GM23338 (cell line): Measurements from ENCODE around the gene GTPBP1. TPM values are rescaled to one million over a fixed set of nuclear protein-coding genes. Genes with fewer than 3 reads are reported as not detected.

Source experiments
- ATAC-seq: fragments of 200-7000 bp; cut with Tn5 transposase; 3 replicates; pipeline ENCODE4 v1.9.1; 2020
- DNase-seq: peaks from one replicate; pipeline ENCODE4 v3.0.0-alpha.2; 2015; ENCODE audit warnings: low spot score
- H2AFZ ChIP-seq: fragments of 200-600 bp; sonication (generic); 2 replicates; pipeline ENCODE4 v1.8.0; 2016; ENCODE audit warnings: antibody characterized with exemption, mild to moderate bottlenecking, moderate library complexity
- H3F3A ChIP-seq: fragments of 200-600 bp; sonication (generic); replicated peaks from 2 replicates; pipeline ENCODE4 v1.8.0; 2017; ENCODE audit warnings: antibody characterized with exemption, mixed run types, low read depth
- H3K27ac ChIP-seq: fragments of 200-600 bp; sonication (generic); 2 replicates; pipeline ENCODE4 v1.6.1; 2016; ENCODE audit warnings: low read depth
- H3K27me3 ChIP-seq: fragments of 200-600 bp; sonication (generic); 2 replicates; pipeline ENCODE4 v1.8.0; 2016; ENCODE audit warnings: mild to moderate bottlenecking, mixed run types, moderate library complexity; ENCODE audit not compliant: insufficient read depth
- H3K36me3 ChIP-seq: fragments of 200-600 bp; sonication (generic); 2 replicates; pipeline ENCODE4 v1.8.0; 2016; ENCODE audit warnings: mild to moderate bottlenecking; ENCODE audit not compliant: insufficient read depth
- H3K4me1 ChIP-seq: fragments of 200-600 bp; sonication (generic); 2 replicates; pipeline ENCODE4 v1.8.0; 2016; ENCODE audit warnings: mild to moderate bottlenecking, moderate library complexity; ENCODE audit not compliant: insufficient read depth
- H3K4me2 ChIP-seq: fragments of 200-600 bp; sonication (generic); 2 replicates; pipeline ENCODE4 v1.7.1; 2017; ENCODE audit warnings: mixed run types
- H3K4me3 ChIP-seq: fragments of 200-600 bp; sonication (generic); 2 replicates; pipeline ENCODE4 v1.6.1; 2016; ENCODE audit warnings: mixed run types
- H3K79me2 ChIP-seq: fragments of 200-600 bp; sonication (generic); replicated peaks from 2 replicates; pipeline ENCODE4 v1.8.0; 2017; ENCODE audit warnings: mild to moderate bottlenecking; ENCODE audit not compliant: insufficient read depth
- H3K9me2 ChIP-seq: fragments of 200-600 bp; sonication (generic); 2 replicates; pipeline ENCODE4 v1.8.0; 2017; ENCODE audit not compliant: insufficient read depth
- H4K20me1 ChIP-seq: fragments of 200-600 bp; sonication (generic); replicated peaks from 2 replicates; pipeline ENCODE4 v1.8.0; 2017; ENCODE audit warnings: mild to moderate bottlenecking; ENCODE audit not compliant: insufficient read depth
- H3K27ac Mint-ChIP-seq: 2 replicates; pipeline ENCODE4 v1.8.0; 2020; ENCODE audit warnings: inconsistent platforms, mild to moderate bottlenecking, moderate library complexity, mixed read lengths
- H3K27me3 Mint-ChIP-seq: 3 replicates; pipeline ENCODE4 v1.8.0; 2022; ENCODE audit warnings: low read depth, mild to moderate bottlenecking, moderate library complexity, mixed read lengths, inconsistent platforms; ENCODE audit not compliant: insufficient read depth, poor library complexity
- H3K36me3 Mint-ChIP-seq: 3 replicates; pipeline ENCODE4 v1.8.0; 2021; ENCODE audit warnings: low read depth, mild to moderate bottlenecking, inconsistent platforms, moderate library complexity, mixed read lengths
- H3K4me1 Mint-ChIP-seq: 3 replicates; pipeline ENCODE4 v1.8.0; 2020; ENCODE audit warnings: mild to moderate bottlenecking, inconsistent platforms, mixed read lengths
- H3K4me3 Mint-ChIP-seq: 3 replicates; pipeline ENCODE4 v1.8.0; 2021; ENCODE audit warnings: moderate library complexity, mild to moderate bottlenecking, inconsistent platforms, mixed read lengths
- H3K9me3 Mint-ChIP-seq: 3 replicates; pipeline ENCODE4 v1.8.0; 2020; ENCODE audit warnings: moderate library complexity, mild to moderate bottlenecking, inconsistent platforms, mixed read lengths
- CREB1 ChIP-seq: fragments of 250-450 bp; sonication (Bioruptor Pico); IDR thresholded peaks from 2 replicates; pipeline ENCODE4 v1.5.0; 2020; ENCODE audit warnings: low read depth, mild to moderate bottlenecking, moderate library complexity
- EZH2phosphoT487 ChIP-seq: fragments of 200-600 bp; sonication (generic); IDR thresholded peaks from one replicate; pipeline ENCODE4 v1.8.1; 2018; ENCODE audit warnings: antibody characterized with exemption; ENCODE audit not compliant: unreplicated experiment
- JUNB ChIP-seq: IDR thresholded peaks from one replicate; pipeline ENCODE4 v1.6.1; 2016; ENCODE audit warnings: antibody characterized with exemption; ENCODE audit not compliant: unreplicated experiment
- NANOG ChIP-seq: IDR thresholded peaks from 2 replicates; pipeline ENCODE4 v1.6.1; 2016; ENCODE audit warnings: antibody characterized with exemption, borderline replicate concordance
- POLR2AphosphoS5 ChIP-seq: IDR thresholded peaks from 2 replicates; pipeline ENCODE4 v1.6.1; 2016; ENCODE audit warnings: antibody characterized with exemption, low read depth
- STAT1 ChIP-seq: IDR thresholded peaks from one replicate; pipeline ENCODE4 v1.6.1; 2016; ENCODE audit warnings: antibody characterized with exemption; ENCODE audit not compliant: unreplicated experiment
- polyA plus RNA-seq: library from polyadenylated mRNA; unstranded; fragments of >200 nt; fragmentation: Nextera tagmentation; extraction: Ambion mirVana; gene quantifications from 2 replicates; pipeline ENCODE4 v1.2.1, GENCODE V29; 2016
- total RNA-seq: library from RNA; depleted of rRNA; stranded (reverse); fragments of >200 nt; shearing (Covaris generic); gene quantifications from 2 replicates; pipeline ENCODE4 v1.2.3, GENCODE V29; 2014
- TF ChIP-seq, protein P1 (sequence below), 2 experiments: fragments of 200-600 bp in 1 of 2; sonication (generic) in 1 of 2; conservative IDR thresholded peaks; 2 replicates each; pipeline versions ENCODE4 v1.5.1 to v1.6.1; 2016 to 2017; ENCODE audit warnings: antibody characterized with exemption in 2 of 2, low read depth in 2 of 2, mild to moderate bottlenecking in 2 of 2, moderate library complexity in 1 of 2
- TF ChIP-seq, protein P2 (sequence below): fragments of 250-450 bp; sonication (Bioruptor Pico); IDR thresholded peaks from 2 replicates; pipeline ENCODE4 v1.5.0; 2020; ENCODE audit warnings: mild to moderate bottlenecking, moderate library complexity
- TF ChIP-seq, protein P3 (sequence below): IDR thresholded peaks from 2 replicates; pipeline ENCODE4 v1.6.1; 2016; ENCODE audit warnings: antibody characterized with exemption

The GTPBP1 gene
- total and polyA plus RNA-seq, 2 experiments from 2014 or later = 27.2 to 88.4 TPM

DNA sequence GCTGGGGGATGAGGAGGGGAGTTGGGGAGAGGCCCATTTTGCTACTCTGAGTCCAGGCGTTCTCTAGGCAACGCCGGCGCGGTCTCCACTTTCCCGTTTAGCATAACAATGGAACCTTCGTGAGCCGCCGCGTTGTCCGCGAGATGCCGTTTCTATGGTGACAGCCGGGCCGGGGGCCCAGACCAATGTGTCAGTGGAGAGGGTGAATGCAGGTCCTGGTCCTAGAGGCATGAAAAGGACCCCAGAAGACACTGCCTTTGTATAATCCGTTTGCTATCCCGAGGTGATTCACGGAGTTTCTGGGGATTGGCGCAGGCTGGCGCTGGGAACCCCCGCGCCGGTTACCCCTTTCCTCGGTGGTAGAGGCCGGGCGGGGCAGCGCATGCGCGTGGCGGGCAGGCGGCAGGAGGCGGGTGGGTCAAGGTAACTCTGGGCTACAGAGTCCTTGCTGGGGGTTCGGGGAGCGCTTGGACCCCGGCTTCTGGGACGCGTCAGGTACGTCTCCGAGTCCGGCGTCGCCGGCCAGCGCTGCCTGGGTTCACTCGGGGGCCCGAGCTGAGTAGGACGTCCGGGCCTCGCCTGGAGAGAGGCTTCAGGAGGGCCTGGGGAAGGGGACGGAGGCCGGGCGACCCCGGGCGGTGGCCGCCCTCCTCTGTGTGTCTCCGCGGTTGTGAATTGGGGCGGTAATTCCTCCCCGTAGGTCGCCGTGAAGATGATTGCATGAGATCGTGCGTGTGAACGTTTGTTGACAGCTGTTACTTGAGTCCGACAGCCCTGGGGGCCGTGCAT, 49.3 kb upstream of the GTPBP1 start, which contains the start of the genes CBY1 and FAM227A:
TSS of gene CBY1 (plus strand) at position 383 of the 789 bp plus-strand sequence. CDS start 11,417 bp downstream, outside the sequence.
TSS of gene FAM227A (minus strand) at position 137 of the 789 bp plus-strand sequence. CDS start 6,224 bp downstream, outside the sequence.
- peak within 1 kb of the TSS; percentile 99 for H3K27ac Mint-ChIP-seq
- H3K9me2 ChIP-seq = no peaks in the 10 kb centered on the region
- H3K4me1 ChIP-seq = peaks cover 5% of the 10 kb centered on the region
- H3K4me3 ChIP-seq = peak within 1 kb of the TSS; percentile 74
- peak within 1 kb of the TSS; percentile 99 for H3K4me2 ChIP-seq
- H3K27me3 ChIP-seq = no peaks in the 10 kb centered on the region
- H3K36me3 ChIP-seq = no peaks in the 10 kb centered on the region
- peak within 1 kb of the TSS; percentile 49 for H2AFZ ChIP-seq
- no peaks in the 10 kb centered on the region for H3F3A ChIP-seq
- peak within 1 kb of the TSS; percentile 88 for H3K27ac ChIP-seq
- peaks cover 6% of the 10 kb centered on the region for H3K27me3 Mint-ChIP-seq
- ATAC-seq (peak; percentile 92), DNase-seq (peak; percentile 99)
- H4K20me1 ChIP-seq = no peaks in the 10 kb centered on the region; the same call in 1 of the 2 replicates
- peaks cover 8% of the 10 kb centered on the region for H3K4me1 Mint-ChIP-seq
- peaks cover 12% of the 10 kb centered on the region for H3K36me3 Mint-ChIP-seq
- peak within 1 kb of the TSS; percentile 91 for H3K4me3 Mint-ChIP-seq
- H3K79me2 ChIP-seq = 0 out of 2 replicates have a peak, but pooled peaks cover 4% of the 10 kb centered on the region
- peaks cover 8% of the 10 kb centered on the region; the same call in 2 of the 3 replicates for H3K9me3 Mint-ChIP-seq
- TF ChIP-seq JUNB = no peak
- peak; percentile 66 for TF ChIP-seq POLR2AphosphoS5
- TF ChIP-seq, protein P1, sequence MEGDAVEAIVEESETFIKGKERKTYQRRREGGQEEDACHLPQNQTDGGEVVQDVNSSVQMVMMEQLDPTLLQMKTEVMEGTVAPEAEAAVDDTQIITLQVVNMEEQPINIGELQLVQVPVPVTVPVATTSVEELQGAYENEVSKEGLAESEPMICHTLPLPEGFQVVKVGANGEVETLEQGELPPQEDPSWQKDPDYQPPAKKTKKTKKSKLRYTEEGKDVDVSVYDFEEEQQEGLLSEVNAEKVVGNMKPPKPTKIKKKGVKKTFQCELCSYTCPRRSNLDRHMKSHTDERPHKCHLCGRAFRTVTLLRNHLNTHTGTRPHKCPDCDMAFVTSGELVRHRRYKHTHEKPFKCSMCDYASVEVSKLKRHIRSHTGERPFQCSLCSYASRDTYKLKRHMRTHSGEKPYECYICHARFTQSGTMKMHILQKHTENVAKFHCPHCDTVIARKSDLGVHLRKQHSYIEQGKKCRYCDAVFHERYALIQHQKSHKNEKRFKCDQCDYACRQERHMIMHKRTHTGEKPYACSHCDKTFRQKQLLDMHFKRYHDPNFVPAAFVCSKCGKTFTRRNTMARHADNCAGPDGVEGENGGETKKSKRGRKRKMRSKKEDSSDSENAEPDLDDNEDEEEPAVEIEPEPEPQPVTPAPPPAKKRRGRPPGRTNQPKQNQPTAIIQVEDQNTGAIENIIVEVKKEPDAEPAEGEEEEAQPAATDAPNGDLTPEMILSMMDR (conservative IDR thresholded peaks at IDR 0.05; ENCODE audit: low read depth in 2 of 2) = 0 out of 4 replicates have a peak, but pooled peaks of 1 of the 2 experiments have one; percentile 10
- no peak for TF ChIP-seq STAT1

DNA sequence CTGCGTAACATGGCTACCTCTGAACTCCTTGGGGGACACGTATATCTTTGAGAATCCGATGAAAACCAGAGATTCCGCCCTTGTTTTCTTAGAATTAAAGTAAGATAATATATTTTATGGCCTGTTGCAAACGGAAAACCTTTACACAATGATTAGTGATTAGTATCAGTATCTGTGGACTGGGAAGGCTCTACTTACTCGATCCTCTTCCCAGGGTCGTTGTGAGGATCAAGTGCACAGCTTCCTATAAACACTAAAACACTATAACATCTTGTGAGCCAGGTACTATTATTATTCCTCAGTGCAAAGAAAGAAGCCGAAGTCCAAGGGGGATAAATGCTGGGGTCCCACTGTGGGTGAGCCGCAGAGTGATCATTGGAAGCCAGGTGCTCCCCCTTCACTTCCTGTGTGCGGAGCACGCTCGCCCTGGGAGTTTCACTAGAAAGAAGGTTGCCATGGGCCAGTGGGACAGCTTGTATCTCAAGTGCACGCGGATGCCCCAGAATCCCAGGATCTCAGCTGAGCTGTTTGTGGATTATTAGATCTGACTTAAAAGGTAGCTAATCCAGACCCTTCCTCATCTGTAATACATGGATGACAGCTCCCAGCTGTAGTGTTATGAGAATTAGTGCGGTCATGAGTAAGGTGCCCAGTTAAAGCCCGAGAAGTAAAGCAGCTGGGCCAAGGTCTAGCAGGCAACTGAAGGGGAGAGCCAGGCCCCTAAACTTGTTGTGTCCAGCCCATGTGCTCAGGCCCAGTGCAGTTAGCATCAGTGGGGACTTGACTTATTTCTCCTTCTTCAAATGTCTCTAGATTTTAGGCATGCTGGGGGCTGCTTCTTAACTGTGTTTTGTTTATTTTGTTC, 48.5 kb upstream of the GTPBP1 start:
- Mint-ChIP-seq H3K36me3 (peaks cover 12% of the 10 kb centered on the region), H3K27me3 (peaks cover 4% of the 10 kb centered on the region), H3K9me3 (peaks cover 8% of the 10 kb centered on the region; the same call in 2 of the 3 replicates), H3K4me3 (peak overlapping the region; percentile 91), H3K27ac (no peak overlapping the region), H3K4me1 (peaks cover 8% of the 10 kb centered on the region)
- Histone ChIP-seq H3K36me3 (no peaks in the 10 kb centered on the region), H3K9me2 (no peaks in the 10 kb centered on the region), H3F3A (no peaks in the 10 kb centered on the region), H3K4me3 (peak overlapping the region; percentile 74), H3K79me2 (0 out of 2 replicates have a peak, but pooled peaks cover 4% of the 10 kb centered on the region), H3K27me3 (no peaks in the 10 kb centered on the region), H3K4me2 (peak overlapping the region; percentile 99), H2AFZ (peak overlapping the region; percentile 49), H4K20me1 (no peaks in the 10 kb centered on the region; the same call in 1 of the 2 replicates), H3K27ac (no peak overlapping the region), H3K4me1 (peaks cover 5% of the 10 kb centered on the region)
- ATAC-seq = peak; percentile 31
- peak; percentile 72 for DNase-seq
- TF ChIP-seq CREB1 (CRISPR knock-in tag) (no peak), EZH2phosphoT487 (no peak), NANOG (no peak)
- TF ChIP-seq, protein P2, sequence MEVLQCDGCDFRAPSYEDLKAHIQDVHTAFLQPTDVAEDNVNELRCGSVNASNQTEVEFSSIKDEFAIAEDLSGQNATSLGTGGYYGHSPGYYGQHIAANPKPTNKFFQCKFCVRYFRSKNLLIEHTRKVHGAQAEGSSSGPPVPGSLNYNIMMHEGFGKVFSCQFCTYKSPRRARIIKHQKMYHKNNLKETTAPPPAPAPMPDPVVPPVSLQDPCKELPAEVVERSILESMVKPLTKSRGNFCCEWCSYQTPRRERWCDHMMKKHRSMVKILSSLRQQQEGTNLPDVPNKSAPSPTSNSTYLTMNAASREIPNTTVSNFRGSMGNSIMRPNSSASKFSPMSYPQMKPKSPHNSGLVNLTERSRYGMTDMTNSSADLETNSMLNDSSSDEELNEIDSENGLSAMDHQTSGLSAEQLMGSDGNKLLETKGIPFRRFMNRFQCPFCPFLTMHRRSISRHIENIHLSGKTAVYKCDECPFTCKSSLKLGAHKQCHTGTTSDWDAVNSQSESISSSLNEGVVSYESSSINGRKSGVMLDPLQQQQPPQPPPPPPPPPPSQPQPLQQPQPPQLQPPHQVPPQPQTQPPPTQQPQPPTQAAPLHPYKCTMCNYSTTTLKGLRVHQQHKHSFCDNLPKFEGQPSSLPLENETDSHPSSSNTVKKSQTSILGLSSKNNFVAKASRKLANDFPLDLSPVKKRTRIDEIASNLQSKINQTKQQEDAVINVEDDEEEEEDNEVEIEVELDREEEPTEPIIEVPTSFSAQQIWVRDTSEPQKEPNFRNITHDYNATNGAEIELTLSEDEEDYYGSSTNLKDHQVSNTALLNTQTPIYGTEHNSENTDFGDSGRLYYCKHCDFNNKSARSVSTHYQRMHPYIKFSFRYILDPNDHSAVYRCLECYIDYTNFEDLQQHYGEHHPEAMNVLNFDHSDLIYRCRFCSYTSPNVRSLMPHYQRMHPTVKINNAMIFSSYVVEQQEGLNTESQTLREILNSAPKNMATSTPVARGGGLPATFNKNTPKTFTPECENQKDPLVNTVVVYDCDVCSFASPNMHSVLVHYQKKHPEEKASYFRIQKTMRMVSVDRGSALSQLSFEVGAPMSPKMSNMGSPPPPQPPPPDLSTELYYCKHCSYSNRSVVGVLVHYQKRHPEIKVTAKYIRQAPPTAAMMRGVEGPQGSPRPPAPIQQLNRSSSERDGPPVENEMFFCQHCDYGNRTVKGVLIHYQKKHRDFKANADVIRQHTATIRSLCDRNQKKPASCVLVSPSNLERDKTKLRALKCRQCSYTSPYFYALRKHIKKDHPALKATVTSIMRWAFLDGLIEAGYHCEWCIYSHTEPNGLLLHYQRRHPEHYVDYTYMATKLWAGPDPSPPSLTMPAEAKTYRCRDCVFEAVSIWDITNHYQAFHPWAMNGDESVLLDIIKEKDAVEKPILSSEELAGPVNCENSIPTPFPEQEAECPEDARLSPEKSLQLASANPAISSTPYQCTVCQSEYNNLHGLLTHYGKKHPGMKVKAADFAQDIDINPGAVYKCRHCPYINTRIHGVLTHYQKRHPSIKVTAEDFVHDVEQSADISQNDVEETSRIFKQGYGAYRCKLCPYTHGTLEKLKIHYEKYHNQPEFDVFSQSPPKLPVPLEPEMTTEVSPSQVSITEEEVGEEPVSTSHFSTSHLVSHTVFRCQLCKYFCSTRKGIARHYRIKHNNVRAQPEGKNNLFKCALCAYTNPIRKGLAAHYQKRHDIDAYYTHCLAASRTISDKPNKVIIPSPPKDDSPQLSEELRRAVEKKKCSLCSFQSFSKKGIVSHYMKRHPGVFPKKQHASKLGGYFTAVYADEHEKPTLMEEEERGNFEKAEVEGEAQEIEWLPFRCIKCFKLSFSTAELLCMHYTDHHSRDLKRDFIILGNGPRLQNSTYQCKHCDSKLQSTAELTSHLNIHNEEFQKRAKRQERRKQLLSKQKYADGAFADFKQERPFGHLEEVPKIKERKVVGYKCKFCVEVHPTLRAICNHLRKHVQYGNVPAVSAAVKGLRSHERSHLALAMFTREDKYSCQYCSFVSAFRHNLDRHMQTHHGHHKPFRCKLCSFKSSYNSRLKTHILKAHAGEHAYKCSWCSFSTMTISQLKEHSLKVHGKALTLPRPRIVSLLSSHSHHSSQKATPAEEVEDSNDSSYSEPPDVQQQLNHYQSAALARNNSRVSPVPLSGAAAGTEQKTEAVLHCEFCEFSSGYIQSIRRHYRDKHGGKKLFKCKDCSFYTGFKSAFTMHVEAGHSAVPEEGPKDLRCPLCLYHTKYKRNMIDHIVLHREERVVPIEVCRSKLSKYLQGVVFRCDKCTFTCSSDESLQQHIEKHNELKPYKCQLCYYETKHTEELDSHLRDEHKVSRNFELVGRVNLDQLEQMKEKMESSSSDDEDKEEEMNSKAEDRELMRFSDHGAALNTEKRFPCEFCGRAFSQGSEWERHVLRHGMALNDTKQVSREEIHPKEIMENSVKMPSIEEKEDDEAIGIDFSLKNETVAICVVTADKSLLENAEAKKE (CRISPR knock-in tag) = no peak
- TF ChIP-seq, protein P3, sequence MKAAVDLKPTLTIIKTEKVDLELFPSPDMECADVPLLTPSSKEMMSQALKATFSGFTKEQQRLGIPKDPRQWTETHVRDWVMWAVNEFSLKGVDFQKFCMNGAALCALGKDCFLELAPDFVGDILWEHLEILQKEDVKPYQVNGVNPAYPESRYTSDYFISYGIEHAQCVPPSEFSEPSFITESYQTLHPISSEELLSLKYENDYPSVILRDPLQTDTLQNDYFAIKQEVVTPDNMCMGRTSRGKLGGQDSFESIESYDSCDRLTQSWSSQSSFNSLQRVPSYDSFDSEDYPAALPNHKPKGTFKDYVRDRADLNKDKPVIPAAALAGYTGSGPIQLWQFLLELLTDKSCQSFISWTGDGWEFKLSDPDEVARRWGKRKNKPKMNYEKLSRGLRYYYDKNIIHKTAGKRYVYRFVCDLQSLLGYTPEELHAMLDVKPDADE = no peak
